ENCODE results near the gene TRIM46.

The TRIM46 gene

DNA sequence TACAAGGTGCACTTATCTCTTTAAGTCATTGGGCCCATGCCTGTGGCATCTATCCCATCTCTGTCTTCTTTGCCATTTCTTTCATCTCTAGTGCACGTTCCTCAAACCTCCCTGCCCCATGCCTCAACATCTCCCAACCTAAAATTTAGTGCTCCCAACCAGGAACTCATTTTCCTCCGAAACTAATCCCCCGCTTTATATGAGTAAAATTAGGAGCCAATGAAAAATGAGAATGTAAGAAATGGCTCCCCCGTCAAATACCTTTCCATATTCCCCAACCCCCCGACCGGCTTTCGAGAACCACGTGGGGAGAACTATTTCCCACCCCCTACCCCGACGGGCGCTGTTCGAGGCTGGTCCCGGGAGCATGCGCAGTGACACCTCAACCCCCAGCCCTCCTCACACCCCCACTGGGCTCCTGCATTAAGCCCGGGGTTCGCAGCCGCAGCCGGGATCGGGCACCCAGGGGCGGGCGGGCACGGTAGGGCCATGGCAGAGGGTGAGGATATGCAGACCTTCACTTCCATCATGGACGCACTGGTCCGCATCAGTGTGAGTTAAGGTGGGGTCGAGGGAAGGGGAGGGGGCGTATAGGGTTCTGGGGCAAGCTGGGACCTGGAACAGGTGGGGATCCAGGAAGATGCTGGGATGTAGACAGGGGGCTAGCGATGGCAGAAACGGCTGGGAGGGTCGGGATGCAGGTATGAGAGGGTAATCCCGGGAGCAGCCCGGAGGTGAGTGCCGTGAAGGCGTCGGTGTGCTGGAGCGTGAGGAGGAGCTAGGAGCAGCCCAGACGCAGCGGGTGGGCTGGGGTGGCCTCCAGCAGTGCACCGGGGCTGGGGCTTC is at the start of gene TRIM46:
Gene TRIM46 (plus strand): TSS at position 372 of the 846 bp plus-strand sequence. CDS start 118 bp downstream, at position 490.
- peak; percentile 44 to 69 for DNase-seq (ENCODE audit: low read depth in 1 of 2, low spot score in 1 of 2)

GRCh38 chr1:155124503-155125463 is 48.9 kb upstream of the TRIM46 start:
- no peak for DNase-seq (ENCODE audit: low read depth in 1 of 2, low spot score in 1 of 2)

- no peak for DNase-seq (ENCODE audit: low read depth in 1 of 2, low spot score in 1 of 2)
Measured at GRCh38 chr1:155125511-155125945, 48.1 kb upstream of the TRIM46 start.

GRCh38 chr1:155125946-155126555 is 47.6 kb upstream of the TRIM46 start:
- no peak for DNase-seq (ENCODE audit: low read depth in 1 of 2, low spot score in 1 of 2)

DNA sequence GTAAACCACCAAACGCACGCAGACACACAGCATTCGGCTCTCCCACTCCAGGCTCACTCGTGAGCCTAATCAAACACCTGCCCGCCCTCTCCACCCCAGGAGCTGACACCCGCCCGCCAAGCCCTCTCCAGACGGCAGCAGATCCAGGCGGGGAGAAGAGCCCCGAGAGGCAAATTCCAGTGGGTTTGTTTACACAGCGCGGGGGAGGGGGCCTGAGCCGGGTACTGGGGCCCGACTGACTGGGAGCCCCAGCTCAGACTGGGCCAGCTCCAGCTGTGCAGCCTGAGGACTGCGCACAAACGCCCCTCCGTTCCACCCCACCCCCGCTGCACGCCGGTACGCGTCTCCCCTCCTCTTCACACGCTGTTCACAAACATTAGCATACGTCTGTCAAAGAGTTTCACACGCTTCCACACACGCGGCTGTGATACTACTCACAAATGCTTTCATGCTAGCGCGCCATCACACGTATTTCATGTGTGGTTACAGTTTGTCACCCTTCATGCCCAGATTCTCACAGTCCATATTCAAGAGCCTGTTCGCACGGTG is 47.0 kb upstream of the TRIM46 start:
- no peak for DNase-seq (ENCODE audit: low read depth in 1 of 2, low spot score in 1 of 2)

DNA sequence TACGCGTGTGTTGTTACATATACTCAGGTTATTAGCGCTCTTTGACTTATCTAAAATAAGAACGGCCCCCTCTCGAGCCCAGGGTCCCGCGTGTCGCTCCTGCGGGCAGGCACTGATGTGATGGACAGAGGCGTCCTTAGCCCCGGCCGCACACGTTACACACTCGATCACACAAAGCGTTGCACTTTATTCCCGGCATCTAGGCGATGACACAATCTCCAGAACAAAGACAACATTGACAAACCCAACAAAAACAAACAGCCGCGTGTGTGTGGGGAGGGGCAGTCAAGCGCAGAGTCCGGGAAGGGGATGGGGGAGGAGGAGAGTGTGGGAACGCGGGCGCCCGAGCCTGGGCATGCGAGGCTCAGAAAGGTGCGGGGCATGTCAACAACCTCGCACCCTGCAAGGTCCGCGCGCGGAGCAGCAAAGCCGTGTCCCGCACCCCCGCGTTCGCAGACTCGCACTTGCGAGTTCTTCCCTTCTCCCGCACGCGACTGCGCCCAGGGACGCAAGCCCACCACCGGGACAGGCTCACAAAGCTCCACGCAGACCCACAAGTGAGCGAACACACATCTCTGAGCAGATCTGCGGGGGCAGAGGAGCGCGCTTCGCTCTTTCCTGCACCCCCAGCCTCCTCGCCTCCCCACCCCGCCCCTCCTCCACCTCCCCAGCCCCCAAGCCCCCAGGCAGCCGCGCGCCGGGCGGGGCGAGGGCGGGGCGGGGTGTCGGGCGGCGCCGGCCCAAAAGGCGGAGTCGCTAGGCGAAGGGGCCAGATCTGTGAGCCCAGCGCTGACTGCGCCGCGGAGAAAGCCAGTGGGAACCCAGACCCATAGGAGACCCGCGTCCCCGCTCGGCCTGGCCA is 46.3 kb upstream of the TRIM46 start, which contains the start of gene EFNA1:
Gene EFNA1 (plus strand): TSS at position 772 of the 862 bp plus-strand sequence. CDS start 102 bp downstream, outside the sequence.
- no peak for DNase-seq (ENCODE audit: low read depth in 1 of 2, low spot score in 1 of 2)

- DNase-seq (ENCODE audit: low read depth in 1 of 2, low spot score in 1 of 2): no peak
Measured at GRCh38 chr1:155127967-155128754, 45.5 kb upstream of the TRIM46 start.

DNA sequence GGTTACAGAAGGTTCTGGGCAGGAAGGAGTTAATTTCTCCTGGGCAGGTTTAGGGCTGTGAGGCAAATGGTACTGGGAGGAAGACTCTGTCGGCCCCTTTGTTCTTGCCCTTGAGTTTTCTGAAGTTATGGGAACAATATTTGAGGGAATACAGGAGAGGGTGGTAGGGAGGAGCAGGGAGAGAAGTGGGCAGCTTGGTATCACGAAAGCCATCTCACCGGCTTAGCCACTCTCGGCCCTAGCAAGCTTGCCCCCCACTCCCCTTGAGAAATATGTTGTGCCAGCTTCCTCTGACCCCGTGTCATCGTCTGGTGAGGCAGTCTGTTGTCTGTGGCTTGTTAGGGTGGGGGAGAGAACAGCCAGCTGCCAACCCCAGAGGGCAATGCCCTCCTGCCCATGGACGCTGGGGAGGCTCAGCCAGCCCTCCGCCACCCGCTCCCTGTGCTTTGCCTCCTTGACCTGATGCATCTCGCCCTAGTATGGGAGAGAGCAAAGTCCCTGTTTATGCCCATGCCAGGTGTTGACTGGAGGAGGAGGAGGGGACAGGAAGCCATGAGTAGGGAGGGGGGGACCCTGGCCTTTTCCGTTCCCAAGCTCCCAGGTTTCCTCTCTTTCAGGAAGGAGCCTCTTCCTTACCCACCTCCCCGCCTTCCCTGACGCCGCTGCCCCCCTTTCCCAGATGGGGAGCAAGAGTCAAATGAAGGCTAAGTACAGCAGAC is 44.7 kb upstream of the TRIM46 start:
- no peak for DNase-seq (ENCODE audit: low read depth in 1 of 2, low spot score in 1 of 2)

- DNase-seq (ENCODE audit: low read depth in 1 of 2, low spot score in 1 of 2): no peak
Measured at GRCh38 chr1:155130272-155131006, 43.2 kb upstream of the TRIM46 start.

DNA sequence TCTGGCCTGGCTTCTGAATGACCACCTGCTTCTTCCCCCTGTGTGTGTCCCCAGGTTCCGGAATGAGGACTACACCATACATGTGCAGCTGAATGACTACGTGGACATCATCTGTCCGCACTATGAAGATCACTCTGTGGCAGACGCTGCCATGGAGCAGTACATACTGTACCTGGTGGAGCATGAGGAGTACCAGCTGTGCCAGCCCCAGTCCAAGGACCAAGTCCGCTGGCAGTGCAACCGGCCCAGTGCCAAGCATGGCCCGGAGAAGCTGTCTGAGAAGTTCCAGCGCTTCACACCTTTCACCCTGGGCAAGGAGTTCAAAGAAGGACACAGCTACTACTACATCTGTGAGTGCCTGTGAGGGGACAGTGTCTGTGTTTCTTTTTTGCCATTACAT is 42.4 kb upstream of the TRIM46 start:
- no peak for DNase-seq (ENCODE audit: low read depth in 1 of 2, low spot score in 1 of 2)

GRCh38 chr1:155131856-155132255 is 41.8 kb upstream of the TRIM46 start:
- DNase-seq (ENCODE audit: low read depth in 1 of 2, low spot score in 1 of 2): no peak

DNA sequence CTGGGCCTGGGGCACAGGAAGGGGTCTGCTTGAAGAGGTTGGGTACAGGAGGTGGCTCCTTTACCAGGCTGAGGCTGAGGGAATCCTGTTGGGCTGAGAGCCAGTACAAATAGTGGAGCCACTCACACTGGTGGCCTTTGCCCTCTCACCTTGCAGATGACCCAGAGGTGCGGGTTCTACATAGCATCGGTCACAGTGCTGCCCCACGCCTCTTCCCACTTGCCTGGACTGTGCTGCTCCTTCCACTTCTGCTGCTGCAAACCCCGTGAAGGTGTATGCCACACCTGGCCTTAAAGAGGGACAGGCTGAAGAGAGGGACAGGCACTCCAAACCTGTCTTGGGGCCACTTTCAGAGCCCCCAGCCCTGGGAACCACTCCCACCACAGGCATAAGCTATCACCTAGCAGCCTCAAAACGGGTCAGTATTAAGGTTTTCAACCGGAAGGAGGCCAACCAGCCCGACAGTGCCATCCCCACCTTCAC is 39.8 kb upstream of the TRIM46 start:
- no peak for DNase-seq (ENCODE audit: low read depth in 1 of 2, low spot score in 1 of 2)

- no peak for DNase-seq (ENCODE audit: low read depth in 1 of 2, low spot score in 1 of 2)
Measured at GRCh38 chr1:155134322-155134721, 39.3 kb upstream of the TRIM46 start.

DNA sequence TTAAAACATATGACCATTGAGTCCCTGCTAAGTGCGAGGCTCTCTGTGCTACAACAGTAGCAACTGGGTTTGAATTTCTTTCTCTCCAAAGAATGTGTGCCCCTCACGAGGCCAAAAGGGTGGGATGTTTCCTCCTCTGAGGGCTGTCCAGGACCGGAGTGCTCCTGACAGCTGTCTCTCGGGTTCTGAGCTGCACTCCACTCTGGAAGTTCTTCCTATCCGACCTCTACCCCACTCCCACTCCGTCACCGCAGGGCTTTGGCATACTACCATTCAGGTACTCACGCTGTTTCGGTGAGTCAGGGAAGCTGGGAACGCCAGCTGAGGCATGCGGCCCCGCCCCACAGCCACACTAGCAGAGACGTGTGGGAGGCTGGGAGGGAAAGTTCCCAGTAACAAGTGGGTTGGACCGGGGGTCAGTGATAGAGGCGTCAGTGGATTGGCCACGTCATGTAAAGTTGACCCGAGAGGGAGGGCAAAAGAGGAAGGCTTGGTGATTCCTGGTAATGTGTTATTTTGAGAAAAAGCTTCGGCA is 38.7 kb upstream of the TRIM46 start:
- DNase-seq (ENCODE audit: low read depth in 1 of 2, low spot score in 1 of 2): peak; percentile 50 to 70

DNA sequence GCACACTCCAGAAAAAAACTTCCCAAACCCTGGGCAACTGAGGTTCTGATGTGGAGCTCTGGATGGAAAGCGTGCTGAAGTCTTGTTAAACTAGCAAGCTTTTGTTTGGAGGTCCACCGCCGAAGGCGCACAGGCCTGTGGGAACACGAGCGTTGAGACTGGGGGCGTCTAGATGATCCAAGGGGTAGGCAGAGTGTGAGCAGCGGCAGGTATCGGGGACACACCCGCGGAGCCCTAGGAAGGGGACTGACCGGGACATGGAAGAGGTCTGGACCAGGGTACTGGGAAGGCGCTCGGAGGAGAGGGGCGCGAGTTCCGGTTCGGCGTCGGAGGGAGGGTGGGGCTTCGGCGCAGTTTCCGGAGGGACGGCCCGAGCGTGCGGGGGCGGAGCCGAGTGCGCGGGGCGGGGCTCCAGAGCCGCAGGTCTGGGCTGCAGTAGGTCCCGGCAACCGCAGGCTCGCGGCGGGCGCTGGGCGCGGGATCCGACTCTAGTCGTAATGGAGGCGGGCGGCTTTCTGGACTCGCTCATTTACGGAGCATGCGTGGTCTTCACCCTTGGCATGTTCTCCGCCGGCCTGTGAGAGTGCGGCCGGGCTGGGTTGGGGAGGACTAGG is 38.1 kb upstream of the TRIM46 start, which contains the start of gene SLC50A1:
Gene SLC50A1 (plus strand): TSS at position 438 of the 614 bp plus-strand sequence. CDS start 60 bp downstream, at position 498.
- peak; percentile 82 to 89 for DNase-seq (ENCODE audit: low read depth in 1 of 2, low spot score in 1 of 2)

DNA sequence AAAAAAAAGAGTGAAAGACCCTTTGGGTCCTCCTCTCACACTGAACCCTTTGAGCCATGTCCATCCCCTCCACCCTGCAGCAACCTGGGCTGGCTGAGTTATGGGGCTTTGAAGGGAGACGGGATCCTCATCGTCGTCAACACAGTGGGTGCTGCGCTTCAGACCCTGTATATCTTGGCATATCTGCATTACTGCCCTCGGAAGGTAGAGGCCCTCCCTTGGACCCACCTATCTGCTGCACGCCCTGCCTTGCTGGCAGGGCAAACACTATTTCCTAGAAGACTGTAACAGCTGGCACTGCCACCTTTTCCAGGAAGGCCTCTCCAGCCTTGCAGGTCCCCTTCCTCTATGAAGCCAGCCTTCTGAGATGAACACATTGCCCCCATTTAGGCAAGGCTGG is 36.9 kb upstream of the TRIM46 start:
- DNase-seq (ENCODE audit: low read depth in 1 of 2, low spot score in 1 of 2): no peak
